ENCODE measurements around the gene CCDC197. TPM values are rescaled to one million over a fixed set of nuclear protein-coding genes. Genes with fewer than 3 reads are reported as not detected.

CCDC197 gene
- polyA plus RNA-seq, 1 donor = not detected

GRCh38 chr14:94026889-94027469, 29.9 kb downstream of the CCDC197 start:
- no peak for DNase-seq
- H3K9me3 ChIP-seq (ENCODE audit: control insufficient read depth, low read depth, low read length) = no peaks in the 10 kb centered on the region
- no CpG with 5 or more reads among the region's 17 CpGs for WGBS (ENCODE audit: insufficient coverage, low lambda C conversion rate)
- H3K4me1 ChIP-seq (ENCODE audit: control insufficient read depth, insufficient read depth, low read length) = peaks cover 3% of the 10 kb centered on the region
- no peak overlapping the region for H3K4me3 ChIP-seq (ENCODE audit: low read length)
- H3K27me3 ChIP-seq (ENCODE audit: control insufficient read depth, insufficient read depth, low read length) = no peaks in the 10 kb centered on the region
- no peak overlapping the region for H3K27ac ChIP-seq (ENCODE audit: low read length)
- no peaks in the 10 kb centered on the region for H3K36me3 ChIP-seq (ENCODE audit: control insufficient read depth, insufficient read depth, low read length)

GRCh38 chr14:94027566-94028449, 30.7 kb downstream of the CCDC197 start:
- Histone ChIP-seq H3K4me1 (ENCODE audit: control insufficient read depth, insufficient read depth, low read length) (peaks cover 1% of the 10 kb centered on the region), H3K9me3 (ENCODE audit: control insufficient read depth, low read depth, low read length) (no peaks in the 10 kb centered on the region), H3K36me3 (ENCODE audit: control insufficient read depth, insufficient read depth, low read length) (no peaks in the 10 kb centered on the region), H3K27ac (ENCODE audit: low read length) (no peak overlapping the region), H3K4me3 (ENCODE audit: low read length) (no peak overlapping the region), H3K27me3 (ENCODE audit: control insufficient read depth, insufficient read depth, low read length) (no peaks in the 10 kb centered on the region)
- WGBS (ENCODE audit: insufficient coverage, low lambda C conversion rate) = no CpG with 5 or more reads among the region's 14 CpGs
- DNase-seq = no peak

DNA sequence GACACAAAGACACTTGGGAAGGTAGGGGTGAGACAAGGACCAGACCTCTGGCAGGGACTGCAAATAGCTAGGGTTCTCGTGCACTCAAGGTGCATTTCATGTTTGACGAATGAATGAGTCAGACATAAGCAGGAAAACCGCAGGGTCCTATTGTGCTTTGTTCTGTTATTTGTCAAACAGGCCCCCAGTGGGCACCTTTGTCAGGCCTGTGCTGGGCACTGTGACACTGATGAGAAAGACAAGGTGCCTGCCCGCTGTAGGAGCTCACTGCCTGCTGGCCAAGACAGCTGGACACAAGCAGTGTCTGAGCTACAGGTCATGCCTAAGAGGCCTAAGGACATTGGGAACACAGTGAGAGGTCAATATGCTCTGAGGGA, 31.3 kb downstream of the CCDC197 start:
- no peaks in the 10 kb centered on the region for H3K4me1 ChIP-seq (ENCODE audit: control insufficient read depth, insufficient read depth, low read length)
- WGBS (ENCODE audit: insufficient coverage, low lambda C conversion rate) = no CpG with 5 or more reads among the region's 4 CpGs
- no peak overlapping the region for H3K27ac ChIP-seq (ENCODE audit: low read length)
- no peaks in the 10 kb centered on the region for H3K9me3 ChIP-seq (ENCODE audit: control insufficient read depth, low read depth, low read length)
- H3K36me3 ChIP-seq (ENCODE audit: control insufficient read depth, insufficient read depth, low read length) = no peaks in the 10 kb centered on the region
- no peak overlapping the region for H3K4me3 ChIP-seq (ENCODE audit: low read length)
- DNase-seq = no peak
- no peaks in the 10 kb centered on the region for H3K27me3 ChIP-seq (ENCODE audit: control insufficient read depth, insufficient read depth, low read length)

- DNase-seq = no peak
- Histone ChIP-seq H3K9me3 (ENCODE audit: control insufficient read depth, low read depth, low read length) (no peaks in the 10 kb centered on the region), H3K27ac (ENCODE audit: low read length) (no peak overlapping the region), H3K4me3 (ENCODE audit: low read length) (no peak overlapping the region), H3K27me3 (ENCODE audit: control insufficient read depth, insufficient read depth, low read length) (no peaks in the 10 kb centered on the region), H3K36me3 (ENCODE audit: control insufficient read depth, insufficient read depth, low read length) (no peaks in the 10 kb centered on the region), H3K4me1 (ENCODE audit: control insufficient read depth, insufficient read depth, low read length) (no peaks in the 10 kb centered on the region)
- 100% methylated on average over 1 of the region's 4 CpGs for WGBS (ENCODE audit: insufficient coverage, low lambda C conversion rate)
These were observed 32.2 kb downstream of the CCDC197 start for GRCh38 chr14:94029265-94029664.

GRCh38 chr14:94029671-94030203, 32.6 kb downstream of the CCDC197 start:
- H3K27me3 ChIP-seq (ENCODE audit: control insufficient read depth, insufficient read depth, low read length) = no peaks in the 10 kb centered on the region
- H3K27ac ChIP-seq (ENCODE audit: low read length) = no peak overlapping the region
- no peaks in the 10 kb centered on the region for H3K4me1 ChIP-seq (ENCODE audit: control insufficient read depth, insufficient read depth, low read length)
- WGBS (ENCODE audit: insufficient coverage, low lambda C conversion rate) = 100% methylated on average over 1 of the region's 7 CpGs
- no peak overlapping the region for H3K4me3 ChIP-seq (ENCODE audit: low read length)
- DNase-seq = no peak
- H3K9me3 ChIP-seq (ENCODE audit: control insufficient read depth, low read depth, low read length) = no peaks in the 10 kb centered on the region
- no peaks in the 10 kb centered on the region for H3K36me3 ChIP-seq (ENCODE audit: control insufficient read depth, insufficient read depth, low read length)

DNA sequence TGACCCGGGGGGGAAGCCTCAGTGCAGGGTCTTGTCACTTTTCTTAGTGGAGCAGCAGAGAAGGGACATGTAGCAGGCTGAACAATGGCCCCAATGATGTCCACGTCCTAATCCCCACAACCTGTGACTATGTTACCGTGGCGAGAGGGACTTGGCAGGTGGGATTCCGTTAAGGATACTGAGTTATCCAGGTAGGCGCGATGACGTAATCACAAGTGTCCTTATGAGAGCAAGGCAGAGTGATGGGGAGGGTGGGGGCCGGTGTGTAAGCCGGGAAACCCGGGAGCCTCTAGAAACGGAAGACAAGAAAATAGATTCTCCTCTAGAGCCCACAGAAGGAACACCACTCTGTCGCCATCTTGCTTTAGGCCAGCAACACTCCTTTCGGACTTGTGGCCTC, 33.5 kb downstream of the CCDC197 start:
- WGBS (ENCODE audit: insufficient coverage, low lambda C conversion rate) = no CpG with 5 or more reads among the region's 14 CpGs
- DNase-seq = no peak
- H3K27me3 ChIP-seq (ENCODE audit: control insufficient read depth, insufficient read depth, low read length) = no peaks in the 10 kb centered on the region
- H3K4me3 ChIP-seq (ENCODE audit: low read length) = no peak overlapping the region
- H3K4me1 ChIP-seq (ENCODE audit: control insufficient read depth, insufficient read depth, low read length) = no peaks in the 10 kb centered on the region
- H3K36me3 ChIP-seq (ENCODE audit: control insufficient read depth, insufficient read depth, low read length) = no peaks in the 10 kb centered on the region
- H3K9me3 ChIP-seq (ENCODE audit: control insufficient read depth, low read depth, low read length) = no peaks in the 10 kb centered on the region
- H3K27ac ChIP-seq (ENCODE audit: low read length) = no peak overlapping the region

- Histone ChIP-seq H3K4me1 (ENCODE audit: control insufficient read depth, insufficient read depth, low read length) (no peaks in the 10 kb centered on the region), H3K9me3 (ENCODE audit: control insufficient read depth, low read depth, low read length) (no peaks in the 10 kb centered on the region), H3K27me3 (ENCODE audit: control insufficient read depth, insufficient read depth, low read length) (no peaks in the 10 kb centered on the region), H3K4me3 (ENCODE audit: low read length) (no peak overlapping the region), H3K27ac (ENCODE audit: low read length) (no peak overlapping the region), H3K36me3 (ENCODE audit: control insufficient read depth, insufficient read depth, low read length) (no peaks in the 10 kb centered on the region)
- 86% methylated on average over 1 of the region's 8 CpGs for WGBS (ENCODE audit: insufficient coverage, low lambda C conversion rate)
- DNase-seq = no peak
These were observed 34.2 kb downstream of the CCDC197 start for GRCh38 chr14:94031161-94031882.

GRCh38 chr14:94031883-94032279, 34.8 kb downstream of the CCDC197 start:
- no peaks in the 10 kb centered on the region for H3K36me3 ChIP-seq (ENCODE audit: control insufficient read depth, insufficient read depth, low read length)
- H3K27ac ChIP-seq (ENCODE audit: low read length) = no peak overlapping the region
- H3K4me1 ChIP-seq (ENCODE audit: control insufficient read depth, insufficient read depth, low read length) = no peaks in the 10 kb centered on the region
- no peaks in the 10 kb centered on the region for H3K27me3 ChIP-seq (ENCODE audit: control insufficient read depth, insufficient read depth, low read length)
- WGBS (ENCODE audit: insufficient coverage, low lambda C conversion rate) = 58% methylated on average over 2 of the region's 7 CpGs
- H3K4me3 ChIP-seq (ENCODE audit: low read length) = no peak overlapping the region
- H3K9me3 ChIP-seq (ENCODE audit: control insufficient read depth, low read depth, low read length) = no peaks in the 10 kb centered on the region
- DNase-seq = no peak

DNA sequence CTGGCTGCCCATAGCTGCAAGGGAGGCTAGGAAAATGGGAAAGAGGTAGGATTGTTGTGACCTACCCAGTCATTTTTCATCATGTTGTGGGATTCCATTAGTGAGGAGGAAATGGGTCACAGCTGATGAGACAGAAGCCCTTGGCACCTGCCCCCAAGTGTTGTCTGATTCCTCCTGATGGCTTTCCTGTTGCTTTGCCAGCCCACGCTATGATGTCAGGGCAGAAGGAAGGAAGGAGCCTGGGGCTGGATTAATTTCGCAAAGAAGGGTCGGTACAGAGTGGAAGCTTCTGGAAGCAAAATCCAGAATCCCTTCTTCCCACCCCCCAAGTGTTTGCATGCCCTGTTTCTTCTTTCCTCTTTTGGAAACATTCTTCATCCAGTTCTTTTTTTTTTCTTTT, 37.8 kb downstream of the CCDC197 start:
- no peaks in the 10 kb centered on the region for H3K4me1 ChIP-seq (ENCODE audit: control insufficient read depth, insufficient read depth, low read length)
- no peak overlapping the region for H3K27ac ChIP-seq (ENCODE audit: low read length)
- no CpG with 5 or more reads among the region's 3 CpGs for WGBS (ENCODE audit: insufficient coverage, low lambda C conversion rate)
- no peak for DNase-seq
- H3K36me3 ChIP-seq (ENCODE audit: control insufficient read depth, insufficient read depth, low read length) = peaks cover 3% of the 10 kb centered on the region
- H3K27me3 ChIP-seq (ENCODE audit: control insufficient read depth, insufficient read depth, low read length) = no peaks in the 10 kb centered on the region
- H3K9me3 ChIP-seq (ENCODE audit: control insufficient read depth, low read depth, low read length) = no peaks in the 10 kb centered on the region
- no peak overlapping the region for H3K4me3 ChIP-seq (ENCODE audit: low read length)
